ENCODE results near the gene VWA2.

VWA2 gene

GRCh38 chr10:114274616-114275453, 35.8 kb downstream of the VWA2 start:
- Mint-ChIP-seq H3K27me3 (peaks cover 13% of the 10 kb centered on the region), H3K9me3 (peaks cover 3% of the 10 kb centered on the region), H3K27ac (no peak overlapping the region), H3K4me1 (no peaks in the 10 kb centered on the region), H3K36me3 (no peaks in the 10 kb centered on the region), H3K4me3 (no peak overlapping the region)
- no peak for DNase-seq (ENCODE audit: low spot score in 2 of 2)
- no peak for ATAC-seq (ENCODE audit: low read depth)

- ATAC-seq (ENCODE audit: low read depth) (no peak), DNase-seq (ENCODE audit: low spot score in 2 of 2) (no peak)
- H3K4me1 Mint-ChIP-seq, result no peaks in the 10 kb centered on the region
- H3K9me3 Mint-ChIP-seq, result peaks cover 3% of the 10 kb centered on the region
- no peaks in the 10 kb centered on the region for H3K36me3 Mint-ChIP-seq
- no peak overlapping the region for H3K4me3 Mint-ChIP-seq
- H3K27me3 Mint-ChIP-seq, result peaks cover 11% of the 10 kb centered on the region
- H3K27ac Mint-ChIP-seq, result no peak overlapping the region
These were observed 37.0 kb downstream of the VWA2 start for GRCh38 chr10:114276066-114276465.

DNA sequence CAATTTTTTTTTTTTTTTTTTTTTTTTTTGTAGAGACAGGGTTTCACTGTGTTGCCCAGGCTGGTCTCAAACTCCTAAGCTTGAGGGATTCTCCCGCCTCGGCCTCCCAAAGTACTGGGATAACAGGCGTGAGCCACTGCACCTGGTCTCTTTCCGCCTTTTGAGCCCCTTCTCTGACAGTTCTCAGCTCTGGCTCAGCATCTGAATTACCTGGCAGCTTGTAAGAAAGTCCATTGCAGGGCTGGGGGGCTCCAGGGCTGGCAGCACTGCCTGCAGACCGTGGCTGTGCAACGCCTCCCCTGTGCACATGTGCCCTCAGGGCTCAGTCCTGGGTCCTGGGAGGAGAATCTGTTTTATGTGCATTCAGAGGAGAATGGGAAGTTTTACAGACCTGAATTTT, 37.6 kb downstream of the VWA2 start:
- H3K27me3 Mint-ChIP-seq, result peaks cover 11% of the 10 kb centered on the region
- ATAC-seq (ENCODE audit: low read depth) (no peak), DNase-seq (ENCODE audit: low spot score in 2 of 2) (no peak)
- no peak overlapping the region for H3K4me3 Mint-ChIP-seq
- no peaks in the 10 kb centered on the region for H3K36me3 Mint-ChIP-seq
- no peaks in the 10 kb centered on the region for H3K4me1 Mint-ChIP-seq
- H3K9me3 Mint-ChIP-seq, result peaks cover 3% of the 10 kb centered on the region
- H3K27ac Mint-ChIP-seq, result no peak overlapping the region

DNA sequence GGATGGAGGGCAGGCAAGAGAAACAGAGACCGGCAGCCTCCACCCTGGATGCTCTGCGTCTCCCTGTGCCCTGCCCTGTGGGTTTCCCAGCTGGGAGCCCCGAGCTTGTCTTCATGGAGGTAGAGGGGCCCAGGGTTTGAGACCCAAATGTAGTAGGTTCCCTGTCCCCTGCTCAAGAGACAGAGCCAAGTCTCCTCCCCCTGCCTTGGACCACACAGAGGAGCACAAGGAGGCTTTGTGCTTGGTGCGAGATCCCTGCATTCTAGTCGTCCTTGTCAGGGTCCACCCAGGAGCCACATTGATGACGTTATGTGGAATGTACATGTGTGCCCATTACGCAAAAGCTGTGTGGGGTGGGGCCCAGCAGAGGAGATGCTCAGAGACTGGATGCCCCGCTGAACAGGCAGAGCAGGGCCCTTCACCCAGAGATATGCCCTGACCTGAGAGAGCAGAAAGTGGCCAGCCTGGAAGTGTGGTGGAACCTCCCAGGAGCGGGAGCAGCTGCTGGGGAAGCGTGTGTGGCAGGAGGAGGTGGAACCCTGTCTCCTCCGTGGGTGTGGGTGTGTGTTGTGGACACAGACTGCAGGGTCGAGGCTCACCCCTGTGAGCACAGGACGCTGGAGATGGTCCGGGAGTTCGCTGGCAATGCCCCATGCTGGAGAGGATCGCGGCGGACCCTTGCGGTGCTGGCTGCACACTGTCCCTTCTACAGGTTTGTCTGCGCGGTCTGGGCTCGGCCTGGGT, 39.3 kb downstream of the VWA2 start:
- no peak overlapping the region for H3K27ac Mint-ChIP-seq
- H3K27me3 Mint-ChIP-seq, result peaks cover 11% of the 10 kb centered on the region
- no peaks in the 10 kb centered on the region for H3K36me3 Mint-ChIP-seq
- no peak for DNase-seq (ENCODE audit: low spot score in 2 of 2)
- no peak for ATAC-seq (ENCODE audit: low read depth)
- H3K9me3 Mint-ChIP-seq, result peaks cover 3% of the 10 kb centered on the region
- H3K4me3 Mint-ChIP-seq, result no peak overlapping the region
- no peaks in the 10 kb centered on the region for H3K4me1 Mint-ChIP-seq

- ATAC-seq (ENCODE audit: low read depth), result no peak
- H3K36me3 Mint-ChIP-seq, result no peaks in the 10 kb centered on the region
- peaks cover 9% of the 10 kb centered on the region for H3K27me3 Mint-ChIP-seq
- H3K4me1 Mint-ChIP-seq, result no peaks in the 10 kb centered on the region
- no peak overlapping the region for H3K4me3 Mint-ChIP-seq
- peaks cover 1% of the 10 kb centered on the region for H3K9me3 Mint-ChIP-seq
- DNase-seq (ENCODE audit: low spot score in 2 of 2), result no peak
- no peak overlapping the region for H3K27ac Mint-ChIP-seq
These were observed 39.8 kb downstream of the VWA2 start for GRCh38 chr10:114278884-114279191.

DNA sequence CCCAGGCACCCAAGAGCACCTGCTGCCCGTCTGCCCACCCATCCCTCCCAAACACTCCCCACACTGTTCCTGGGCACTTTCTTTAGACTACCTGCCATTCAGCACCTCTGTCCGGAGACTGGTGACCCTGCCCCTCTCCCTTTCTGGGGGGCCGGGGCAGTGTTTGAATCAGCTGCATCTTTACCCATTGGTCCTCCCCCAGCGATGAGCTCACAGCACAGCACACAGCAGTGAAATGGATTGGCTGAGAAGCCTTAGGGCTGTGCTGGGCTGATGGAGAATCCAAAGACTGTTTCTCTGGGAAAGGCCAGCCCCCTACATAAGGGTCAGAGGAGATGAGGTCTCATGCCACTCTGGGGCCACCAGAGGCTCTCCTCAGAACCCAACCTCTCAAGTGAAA, 40.2 kb downstream of the VWA2 start:
- Mint-ChIP-seq H3K4me1 (no peaks in the 10 kb centered on the region), H3K9me3 (no peaks in the 10 kb centered on the region), H3K27me3 (peaks cover 6% of the 10 kb centered on the region), H3K4me3 (no peak overlapping the region), H3K27ac (no peak overlapping the region), H3K36me3 (no peaks in the 10 kb centered on the region)
- no peak for DNase-seq (ENCODE audit: low spot score in 2 of 2)
- no peak for ATAC-seq (ENCODE audit: low read depth)

- Mint-ChIP-seq H3K27ac (no peak overlapping the region), H3K27me3 (peaks cover 3% of the 10 kb centered on the region), H3K9me3 (no peaks in the 10 kb centered on the region), H3K4me3 (no peak overlapping the region), H3K4me1 (no peaks in the 10 kb centered on the region), H3K36me3 (no peaks in the 10 kb centered on the region)
- ATAC-seq (ENCODE audit: low read depth), result no peak
- DNase-seq (ENCODE audit: low spot score in 2 of 2), result no peak
These were observed 41.0 kb downstream of the VWA2 start for GRCh38 chr10:114279901-114280644.

- no peaks in the 10 kb centered on the region for H3K4me1 Mint-ChIP-seq
- no peak overlapping the region for H3K4me3 Mint-ChIP-seq
- no peaks in the 10 kb centered on the region for H3K36me3 Mint-ChIP-seq
- H3K27ac Mint-ChIP-seq, result no peak overlapping the region
- ATAC-seq (ENCODE audit: low read depth) (no peak), DNase-seq (ENCODE audit: low spot score in 2 of 2) (no peak)
- H3K9me3 Mint-ChIP-seq, result no peaks in the 10 kb centered on the region
- peaks cover 3% of the 10 kb centered on the region for H3K27me3 Mint-ChIP-seq
These were observed 42.0 kb downstream of the VWA2 start for GRCh38 chr10:114281006-114281405.

DNA sequence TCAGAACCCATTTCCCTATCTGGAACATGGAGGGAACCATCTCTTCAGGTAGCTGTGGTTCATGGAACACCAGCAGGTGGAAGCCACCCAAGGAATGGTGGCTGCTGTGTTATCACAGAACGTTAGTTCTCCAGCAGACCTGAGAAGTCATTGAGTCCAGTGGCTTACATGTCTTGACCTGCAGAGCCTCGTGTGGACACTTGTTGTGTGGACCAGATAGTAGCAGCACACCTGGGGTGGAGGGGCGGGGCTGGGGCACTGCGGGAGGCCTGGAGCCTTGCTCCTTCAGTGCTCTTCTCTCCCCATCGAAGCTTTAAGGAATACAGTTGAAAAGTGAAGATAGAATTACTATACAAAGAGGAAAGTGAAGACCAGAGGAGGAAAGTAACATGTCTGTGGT, 42.4 kb downstream of the VWA2 start:
- Mint-ChIP-seq H3K36me3 (no peaks in the 10 kb centered on the region), H3K27me3 (peaks cover 3% of the 10 kb centered on the region), H3K4me3 (no peak overlapping the region), H3K9me3 (no peaks in the 10 kb centered on the region), H3K4me1 (no peaks in the 10 kb centered on the region), H3K27ac (no peak overlapping the region)
- DNase-seq (ENCODE audit: low spot score in 2 of 2), result no peak
- ATAC-seq (ENCODE audit: low read depth), result no peak

- Mint-ChIP-seq H3K4me1 (no peaks in the 10 kb centered on the region), H3K27ac (no peak overlapping the region), H3K27me3 (peaks cover under 1% of the 10 kb centered on the region), H3K9me3 (no peaks in the 10 kb centered on the region), H3K36me3 (no peaks in the 10 kb centered on the region), H3K4me3 (no peak overlapping the region)
- ATAC-seq (ENCODE audit: low read depth) (no peak), DNase-seq (ENCODE audit: low spot score in 2 of 2) (no peak)
These were observed 43.5 kb downstream of the VWA2 start for GRCh38 chr10:114282526-114282925.

- no peak overlapping the region for H3K27ac Mint-ChIP-seq
- no peaks in the 10 kb centered on the region for H3K36me3 Mint-ChIP-seq
- no peak for DNase-seq (ENCODE audit: low spot score in 2 of 2)
- no peak for ATAC-seq (ENCODE audit: low read depth)
- no peaks in the 10 kb centered on the region for H3K4me1 Mint-ChIP-seq
- no peak overlapping the region for H3K4me3 Mint-ChIP-seq
- no peaks in the 10 kb centered on the region for H3K27me3 Mint-ChIP-seq
- no peaks in the 10 kb centered on the region for H3K9me3 Mint-ChIP-seq
These were observed 44.0 kb downstream of the VWA2 start for GRCh38 chr10:114283091-114283490.

GRCh38 chr10:114283535-114284234, 44.6 kb downstream of the VWA2 start:
- Mint-ChIP-seq H3K4me3 (no peak overlapping the region), H3K27ac (no peak overlapping the region), H3K36me3 (no peaks in the 10 kb centered on the region), H3K27me3 (no peaks in the 10 kb centered on the region), H3K4me1 (no peaks in the 10 kb centered on the region), H3K9me3 (no peaks in the 10 kb centered on the region)
- ATAC-seq (ENCODE audit: low read depth) (no peak), DNase-seq (ENCODE audit: low spot score in 2 of 2) (no peak)

DNA sequence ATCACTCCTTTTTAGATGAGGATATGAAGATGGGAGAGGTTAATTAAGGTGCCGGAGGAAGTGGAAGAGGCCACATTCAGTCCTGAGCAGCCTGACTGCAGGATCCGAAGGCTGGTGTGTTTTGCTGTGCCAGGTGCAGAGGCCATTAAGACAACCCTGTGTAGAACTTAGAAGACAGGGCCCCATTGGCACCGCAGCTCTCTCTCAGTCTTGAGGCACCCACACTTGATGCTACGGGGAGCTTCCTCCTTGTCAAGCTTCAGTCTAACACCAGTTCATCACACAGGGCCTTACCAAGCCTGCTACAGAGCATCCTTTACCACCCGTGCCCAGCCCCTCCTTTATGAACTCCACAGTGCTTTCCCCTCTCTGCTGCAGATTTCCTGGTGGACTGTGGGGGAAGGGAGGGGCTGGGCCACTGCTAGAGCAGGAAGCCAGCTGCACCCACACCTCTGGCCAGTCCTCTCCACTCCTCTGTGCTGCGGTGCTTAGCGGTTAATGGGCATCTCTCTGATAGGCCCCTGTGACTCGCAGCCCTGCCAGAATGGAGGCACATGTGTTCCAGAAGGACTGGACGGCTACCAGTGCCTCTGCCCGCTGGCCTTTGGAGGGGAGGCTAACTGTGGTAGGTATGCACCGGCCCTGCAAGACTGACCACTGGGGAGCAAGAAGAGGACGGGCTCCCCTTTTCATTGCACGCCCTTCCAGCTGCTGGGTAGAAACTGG, 45.5 kb downstream of the VWA2 start:
- no peaks in the 10 kb centered on the region for H3K36me3 Mint-ChIP-seq
- no peaks in the 10 kb centered on the region for H3K27me3 Mint-ChIP-seq
- no peaks in the 10 kb centered on the region for H3K4me1 Mint-ChIP-seq
- no peak for DNase-seq (ENCODE audit: low spot score in 2 of 2)
- no peaks in the 10 kb centered on the region for H3K9me3 Mint-ChIP-seq
- no peak overlapping the region for H3K27ac Mint-ChIP-seq
- H3K4me3 Mint-ChIP-seq, result no peak overlapping the region
- no peak for ATAC-seq (ENCODE audit: low read depth)
